ELF-1 (cell line): Measurements from ENCODE around the gene RAB26.
"Not testable (repeated sequence)": the region's sequence is repeated elsewhere in the genome, so short reads cannot be mapped to it uniquely, and the experiment has no call there.

Experiments used
- DNase-seq: peaks from one replicate; pipeline ENCODE4 v3.0.0-alpha.2; 2016; ENCODE audit warnings: low read depth, low spot score

RAB26 gene

GRCh38 chr16:2196162-2196980, 47.9 kb downstream of the RAB26 start, which contains the start of gene CASKIN1:
Gene CASKIN1 (minus strand): TSS chr16:2196605. CDS start chr16:2196432, 173 bp downstream.
- DNase-seq = no peak

DNA sequence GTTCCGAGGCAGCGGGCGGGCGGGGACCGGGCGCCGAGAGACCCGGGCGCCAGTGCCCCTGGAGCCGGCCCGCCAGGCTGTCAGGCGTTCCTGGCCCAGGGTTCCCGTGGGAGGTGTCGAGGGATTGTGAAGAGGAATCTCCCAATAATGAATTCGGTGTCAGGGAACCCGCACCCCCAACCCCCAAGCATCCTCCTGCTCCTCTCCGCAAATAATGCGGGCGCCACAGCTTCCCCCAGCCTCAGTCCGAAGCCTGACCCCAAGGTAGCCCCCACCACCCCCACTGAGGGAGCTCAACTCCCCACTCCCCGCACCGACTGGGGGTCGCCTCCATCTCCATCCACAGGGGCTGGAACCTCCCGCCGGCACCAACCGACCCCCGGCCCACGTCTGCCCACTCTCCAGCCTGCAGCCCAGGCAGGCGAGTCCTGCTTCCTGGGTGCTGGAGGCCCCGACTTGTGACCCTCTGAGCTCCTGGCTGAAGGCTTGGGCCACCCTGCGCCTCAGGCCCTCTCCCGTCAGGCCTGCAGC, 48.6 kb downstream of the RAB26 start:
- no peak for DNase-seq

DNA sequence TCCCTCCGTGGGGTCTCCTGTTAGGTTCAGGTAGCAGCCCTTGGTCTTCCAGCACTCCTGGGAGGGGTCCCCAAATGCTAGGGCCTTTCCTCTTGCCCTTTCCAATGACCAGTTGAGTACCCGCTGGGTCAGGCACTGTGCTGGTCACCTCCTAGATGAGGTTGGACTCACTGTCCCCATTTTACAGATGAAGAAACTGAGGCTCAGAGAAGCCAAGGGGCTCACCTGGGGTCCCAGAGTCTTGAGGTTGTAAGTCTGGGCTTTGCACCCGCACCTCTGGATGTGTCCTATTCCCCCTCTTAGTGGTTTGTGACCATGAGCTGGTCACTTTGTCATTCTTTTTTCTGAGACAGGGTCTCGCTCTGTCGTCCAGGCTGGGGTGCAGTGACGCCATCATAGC, 49.3 kb downstream of the RAB26 start:
- no peak for DNase-seq

- DNase-seq = no peak
Measured at GRCh38 chr16:2198283-2198682, 49.9 kb downstream of the RAB26 start.

GRCh38 chr16:2199095-2199494, 50.7 kb downstream of the RAB26 start:
- DNase-seq = no peak

GRCh38 chr16:2199621-2200139, 51.3 kb downstream of the RAB26 start:
- DNase-seq = no peak

DNA sequence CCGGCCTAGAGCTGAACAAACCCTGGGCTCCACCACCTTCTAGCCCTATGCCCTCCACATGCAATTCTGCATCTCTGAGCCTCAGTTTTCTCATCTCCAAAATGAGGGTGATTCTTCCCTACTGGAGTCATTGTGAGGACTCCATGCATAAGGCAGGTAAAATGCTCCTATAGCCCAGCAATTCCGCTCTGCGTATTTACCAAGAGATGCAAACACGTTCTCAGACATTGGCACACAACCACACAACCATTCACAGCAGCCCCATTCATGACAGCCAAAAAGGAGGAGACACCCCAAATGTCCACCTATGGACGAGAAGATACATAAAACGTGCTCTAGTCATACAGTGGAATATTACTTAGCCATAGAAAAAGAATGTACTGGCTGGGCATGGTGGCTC, 51.9 kb downstream of the RAB26 start:
- no peak for DNase-seq

DNA sequence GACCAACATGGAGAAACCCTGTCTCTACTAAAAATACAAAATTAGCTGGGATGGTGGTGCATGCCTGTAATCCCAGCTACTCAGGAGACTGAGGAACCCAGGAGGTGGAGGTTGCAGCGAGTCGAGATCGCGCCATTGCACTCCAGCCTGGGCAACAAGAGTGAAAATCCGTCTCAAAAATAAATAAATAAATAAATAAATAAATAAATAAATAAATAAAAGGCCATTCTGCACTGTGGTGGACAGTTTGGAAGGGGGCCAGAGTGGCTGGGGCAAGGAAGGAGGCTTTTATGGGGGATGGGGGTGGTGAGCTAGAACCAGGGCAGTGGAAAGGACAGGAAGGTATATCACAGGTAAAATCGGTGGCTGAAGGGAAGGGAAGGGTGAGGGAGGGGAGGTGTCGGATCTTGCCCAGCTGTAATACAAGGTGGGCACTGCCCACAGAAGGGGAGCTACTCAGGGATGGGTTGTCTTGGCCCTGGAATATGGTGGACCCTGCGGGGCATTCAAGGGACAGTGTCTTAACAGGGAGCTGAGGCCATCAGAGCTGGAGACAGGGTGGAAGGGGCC, 54.8 kb downstream of the RAB26 start:
- DNase-seq = not testable (repeated sequence)
